Astrocyte (in vitro differentiated cells and primary cell): Measurements from ENCODE around the gene LRRIQ3.

Experiments
- EZH2 ChIP-seq: IDR thresholded peaks from 2 replicates; pipeline ENCODE4 v1.6.1; 2012; ENCODE audit warnings: mild to moderate bottlenecking, low read length, inconsistent platforms; ENCODE audit not compliant: insufficient read depth
- TF ChIP-seq, protein P1 (sequence below): IDR thresholded peaks from 2 replicates; pipeline ENCODE4 v1.5.1; 2011; ENCODE audit warnings: low read depth, mild to moderate bottlenecking, inconsistent platforms, low read length, moderate library complexity; ENCODE audit not compliant: insufficient read depth

DNA sequence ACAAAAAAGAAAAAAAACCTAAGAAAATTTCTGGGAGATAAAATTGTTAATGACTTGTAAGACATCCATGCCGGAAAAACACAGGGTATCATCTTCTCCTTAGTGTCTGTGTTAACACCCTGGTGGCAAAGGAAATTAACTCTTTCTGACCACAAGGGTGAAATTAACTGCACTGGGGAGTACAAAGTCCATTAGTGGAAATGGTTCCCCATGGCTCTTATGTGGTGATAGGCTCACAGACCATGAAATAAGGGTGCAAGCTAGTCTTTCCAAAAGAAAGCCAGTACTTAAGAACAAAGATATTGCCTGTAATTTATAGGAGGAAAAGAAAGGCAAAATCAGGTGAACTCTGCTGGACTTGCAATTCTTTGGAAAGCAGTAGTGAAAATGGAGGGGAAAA lies 185.4 kb downstream of the LRRIQ3 start:
- TF ChIP-seq, protein P1, sequence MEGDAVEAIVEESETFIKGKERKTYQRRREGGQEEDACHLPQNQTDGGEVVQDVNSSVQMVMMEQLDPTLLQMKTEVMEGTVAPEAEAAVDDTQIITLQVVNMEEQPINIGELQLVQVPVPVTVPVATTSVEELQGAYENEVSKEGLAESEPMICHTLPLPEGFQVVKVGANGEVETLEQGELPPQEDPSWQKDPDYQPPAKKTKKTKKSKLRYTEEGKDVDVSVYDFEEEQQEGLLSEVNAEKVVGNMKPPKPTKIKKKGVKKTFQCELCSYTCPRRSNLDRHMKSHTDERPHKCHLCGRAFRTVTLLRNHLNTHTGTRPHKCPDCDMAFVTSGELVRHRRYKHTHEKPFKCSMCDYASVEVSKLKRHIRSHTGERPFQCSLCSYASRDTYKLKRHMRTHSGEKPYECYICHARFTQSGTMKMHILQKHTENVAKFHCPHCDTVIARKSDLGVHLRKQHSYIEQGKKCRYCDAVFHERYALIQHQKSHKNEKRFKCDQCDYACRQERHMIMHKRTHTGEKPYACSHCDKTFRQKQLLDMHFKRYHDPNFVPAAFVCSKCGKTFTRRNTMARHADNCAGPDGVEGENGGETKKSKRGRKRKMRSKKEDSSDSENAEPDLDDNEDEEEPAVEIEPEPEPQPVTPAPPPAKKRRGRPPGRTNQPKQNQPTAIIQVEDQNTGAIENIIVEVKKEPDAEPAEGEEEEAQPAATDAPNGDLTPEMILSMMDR, result no peak
- TF ChIP-seq EZH2, result no peak
